HepG2 (cell line): Measurements from ENCODE around the gene RIMBP2. TPM values are rescaled to one million over a fixed set of nuclear protein-coding genes. Genes with fewer than 3 reads are reported as not detected.

Experiments used
- ATM ChIP-seq: fragments of 450-650 bp; IDR thresholded peaks from 2 replicates; pipeline ENCODE4 v1.7.1; 2017; ENCODE audit warnings: mild to moderate bottlenecking, borderline replicate concordance
- CBX5 ChIP-seq: sonication (generic); formaldehyde crosslinking; IDR thresholded peaks from 2 replicates; pipeline ENCODE4 v1.4.0; 2020; ENCODE audit warnings: missing genetic modification reagents, borderline replicate concordance
- CHD4 ChIP-seq: fragments of 200-600 bp; sonication (generic); IDR thresholded peaks from 2 replicates; pipeline ENCODE4 v1.7.0; 2017; ENCODE audit warnings: mild to moderate bottlenecking, low read length, borderline replicate concordance
- HNRNPUL1 ChIP-seq: fragments of 200-400 bp; formaldehyde crosslinking; IDR thresholded peaks from 2 replicates; pipeline ENCODE4 v1.6.1; 2017; ENCODE audit warnings: low read depth, mild to moderate bottlenecking, low read length, moderate library complexity
- MED1 ChIP-seq: sonication (generic); formaldehyde crosslinking; IDR thresholded peaks from 2 replicates; pipeline ENCODE4 v1.4.0; 2020; ENCODE audit warnings: missing genetic modification reagents
- MEIS1 ChIP-seq: sonication (generic); formaldehyde crosslinking; IDR thresholded peaks from 2 replicates; pipeline ENCODE4 v1.9.0; 2021; ENCODE audit warnings: mild to moderate bottlenecking, missing genetic modification reagents, moderate library complexity, borderline replicate concordance
- NR2F6 ChIP-seq, 2 experiments: IDR thresholded peaks; 2 replicates each; pipeline ENCODE4 v1.6.1; 2016; ENCODE audit warnings: antibody characterized with exemption in 1 of 2, mild to moderate bottlenecking in 1 of 2
- SMAD1 ChIP-seq: sonication (generic); formaldehyde crosslinking; IDR thresholded peaks from 2 replicates; pipeline ENCODE4 v1.4.0; 2020; ENCODE audit warnings: missing genetic modification reagents, low read depth, mild to moderate bottlenecking, borderline replicate concordance
- TEAD2 ChIP-seq: sonication (generic); formaldehyde crosslinking; IDR thresholded peaks from 2 replicates; pipeline ENCODE4 v1.9.0; 2021; ENCODE audit warnings: missing genetic modification reagents
- ZFP41 ChIP-seq: sonication (generic); formaldehyde crosslinking; IDR thresholded peaks from 2 replicates; pipeline ENCODE4 v1.4.0; 2020; ENCODE audit warnings: mild to moderate bottlenecking, missing genetic modification reagents, borderline replicate concordance
- ZNF33B ChIP-seq: sonication (generic); formaldehyde crosslinking; IDR thresholded peaks from 2 replicates; pipeline ENCODE4 v1.5.1; 2020; ENCODE audit warnings: mild to moderate bottlenecking, missing genetic modification reagents
- ZNF354B ChIP-seq: sonication (generic); formaldehyde crosslinking; IDR thresholded peaks from 2 replicates; pipeline ENCODE4 v1.8.0; 2022; ENCODE audit warnings: mild to moderate bottlenecking, missing genetic modification reagents
- ZNF772 ChIP-seq: sonication (generic); formaldehyde crosslinking; IDR thresholded peaks from 2 replicates; pipeline ENCODE4 v1.5.0; 2020; ENCODE audit warnings: mild to moderate bottlenecking, missing genetic modification reagents
- ZSCAN29 ChIP-seq: sonication (generic); formaldehyde crosslinking; conservative IDR thresholded peaks from 2 replicates; pipeline ENCODE4 v1.4.0; 2020; ENCODE audit warnings: mild to moderate bottlenecking, missing genetic modification reagents
- polyA plus RNA-seq, 8 experiments: library from polyadenylated mRNA; depleted of rRNA in 3 of 8; stranded (reverse) in 7 of 8; unstranded in 1 of 8; fragments of >200 nt; fragmentation: Illumina TruSeq in 4 of 8; extraction: Trizol in 4 of 8; gene quantifications; 2 replicates each; pipeline versions ENCODE4 v1.2.1 to v1.2.3, GENCODE V29; 2011 to 2016; ENCODE audit warnings: low read depth in 4 of 8, missing spikeins in 1 of 8, mixed read lengths in 1 of 8; ENCODE audit not compliant: insufficient read depth in 1 of 8
- total RNA-seq, 5 experiments: library from RNA; depleted of rRNA; stranded (reverse); fragments of >200 nt; fragmentation: Illumina TruSeq; extraction: Trizol; gene quantifications; 2 replicates each; pipeline ENCODE4 v1.2.3, GENCODE V29; 2016; ENCODE audit warnings: low read depth in 1 of 5
- TF ChIP-seq, protein P1 (sequence below): sonication (generic); formaldehyde crosslinking; IDR thresholded peaks from 2 replicates; pipeline ENCODE4 v1.4.0; 2020; ENCODE audit warnings: missing genetic modification reagents
- TF ChIP-seq, protein P2 (sequence below): sonication (generic); formaldehyde crosslinking; IDR thresholded peaks from 2 replicates; pipeline ENCODE4 v1.5.0; 2020; ENCODE audit warnings: missing genetic modification reagents
- TF ChIP-seq, protein P3 (sequence below), 2 experiments: sonication (generic) in 1 of 2; formaldehyde crosslinking in 1 of 2; IDR thresholded peaks; 2 replicates each; pipeline versions ENCODE4 v1.4.0 to v1.6.1; 2018 to 2020; ENCODE audit warnings: missing genetic modification reagents in 2 of 2, borderline replicate concordance in 1 of 2, low read depth in 1 of 2, mild to moderate bottlenecking in 1 of 2, missing biosample characterization in 1 of 2
- TF ChIP-seq, protein P4 (sequence below): fragments of 450-650 bp; IDR thresholded peaks from 2 replicates; pipeline ENCODE4 v1.6.1; 2017
- TF ChIP-seq, protein P5 (sequence below): conservative IDR thresholded peaks from 2 replicates; pipeline ENCODE4 v1.6.1; 2018; ENCODE audit warnings: missing genetic modification reagents
- TF ChIP-seq, protein P6 (sequence below): sonication (generic); formaldehyde crosslinking; IDR thresholded peaks from 2 replicates; pipeline ENCODE4 v1.9.0; 2021; ENCODE audit warnings: missing genetic modification reagents, borderline replicate concordance

Gene RIMBP2
- total and polyA plus RNA-seq, 2 of the 13 experiments (the other 11 are each of a cell fraction or from before 2014, with no cell fraction given) = 0.03 TPM; not detected in 1

DNA sequence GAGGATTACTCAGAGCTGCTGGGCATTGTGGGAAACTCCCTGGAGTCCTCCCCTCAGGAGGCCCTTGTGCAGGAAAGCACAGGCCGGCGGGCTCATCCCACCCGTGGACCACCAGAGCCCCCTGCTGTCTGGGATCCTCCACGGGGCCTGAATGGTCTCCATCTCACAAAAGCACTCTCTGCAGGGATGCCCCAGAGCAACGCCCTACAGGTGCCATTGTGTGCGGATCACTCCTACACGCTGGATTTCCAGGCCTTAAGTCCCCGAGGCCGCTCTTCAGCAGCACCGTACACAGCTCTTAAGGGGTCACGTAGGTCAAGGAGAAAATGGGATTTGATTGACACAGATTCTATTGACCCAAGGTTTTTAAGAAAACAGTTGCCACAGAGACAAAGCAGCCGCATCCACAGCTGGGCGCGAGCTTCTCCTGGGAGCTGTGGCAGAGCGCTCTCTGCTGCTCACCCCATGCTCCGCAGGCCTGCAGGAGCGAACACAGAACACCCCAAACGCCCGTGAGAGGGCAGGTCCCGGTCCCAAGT, 36.7 kb upstream of the RIMBP2 start (continued):
- TF ChIP-seq, protein P1, sequence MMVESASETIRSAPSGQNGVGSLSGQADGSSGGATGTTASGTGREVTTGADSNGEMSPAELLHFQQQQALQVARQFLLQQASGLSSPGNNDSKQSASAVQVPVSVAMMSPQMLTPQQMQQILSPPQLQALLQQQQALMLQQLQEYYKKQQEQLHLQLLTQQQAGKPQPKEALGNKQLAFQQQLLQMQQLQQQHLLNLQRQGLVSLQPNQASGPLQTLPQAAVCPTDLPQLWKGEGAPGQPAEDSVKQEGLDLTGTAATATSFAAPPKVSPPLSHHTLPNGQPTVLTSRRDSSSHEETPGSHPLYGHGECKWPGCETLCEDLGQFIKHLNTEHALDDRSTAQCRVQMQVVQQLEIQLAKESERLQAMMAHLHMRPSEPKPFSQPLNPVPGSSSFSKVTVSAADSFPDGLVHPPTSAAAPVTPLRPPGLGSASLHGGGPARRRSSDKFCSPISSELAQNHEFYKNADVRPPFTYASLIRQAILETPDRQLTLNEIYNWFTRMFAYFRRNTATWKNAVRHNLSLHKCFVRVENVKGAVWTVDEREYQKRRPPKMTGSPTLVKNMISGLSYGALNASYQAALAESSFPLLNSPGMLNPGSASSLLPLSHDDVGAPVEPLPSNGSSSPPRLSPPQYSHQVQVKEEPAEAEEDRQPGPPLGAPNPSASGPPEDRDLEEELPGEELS (CRISPR knock-in tag) = no peak
- TF ChIP-seq, protein P2, sequence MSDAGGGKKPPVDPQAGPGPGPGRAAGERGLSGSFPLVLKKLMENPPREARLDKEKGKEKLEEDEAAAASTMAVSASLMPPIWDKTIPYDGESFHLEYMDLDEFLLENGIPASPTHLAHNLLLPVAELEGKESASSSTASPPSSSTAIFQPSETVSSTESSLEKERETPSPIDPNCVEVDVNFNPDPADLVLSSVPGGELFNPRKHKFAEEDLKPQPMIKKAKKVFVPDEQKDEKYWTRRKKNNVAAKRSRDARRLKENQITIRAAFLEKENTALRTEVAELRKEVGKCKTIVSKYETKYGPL (CRISPR knock-in tag) = no peak
- TF ChIP-seq MEIS1 (CRISPR knock-in tag) (no peak), ZNF33B (CRISPR knock-in tag) (no peak), HNRNPUL1 (no peak), ATM (no peak), CHD4 (no peak), ZFP41 (CRISPR knock-in tag) (no peak), NR2F6 (IDR thresholded peaks at IDR 0.05) (no peak; the same call in 1 of the 2 replicates), NR2F6 (CRISPR knock-in tag; IDR thresholded peaks at IDR 0.05) (peak; percentile 32; the same call in 1 of the 2 replicates), SMAD1 (CRISPR knock-in tag) (no peak), ZNF772 (CRISPR knock-in tag) (no peak), ZSCAN29 (CRISPR knock-in tag) (no peak), CBX5 (CRISPR knock-in tag) (no peak), ZNF354B (no peak), MED1 (CRISPR knock-in tag) (no peak), TEAD2 (CRISPR knock-in tag) (no peak)
- TF ChIP-seq, protein P3, sequence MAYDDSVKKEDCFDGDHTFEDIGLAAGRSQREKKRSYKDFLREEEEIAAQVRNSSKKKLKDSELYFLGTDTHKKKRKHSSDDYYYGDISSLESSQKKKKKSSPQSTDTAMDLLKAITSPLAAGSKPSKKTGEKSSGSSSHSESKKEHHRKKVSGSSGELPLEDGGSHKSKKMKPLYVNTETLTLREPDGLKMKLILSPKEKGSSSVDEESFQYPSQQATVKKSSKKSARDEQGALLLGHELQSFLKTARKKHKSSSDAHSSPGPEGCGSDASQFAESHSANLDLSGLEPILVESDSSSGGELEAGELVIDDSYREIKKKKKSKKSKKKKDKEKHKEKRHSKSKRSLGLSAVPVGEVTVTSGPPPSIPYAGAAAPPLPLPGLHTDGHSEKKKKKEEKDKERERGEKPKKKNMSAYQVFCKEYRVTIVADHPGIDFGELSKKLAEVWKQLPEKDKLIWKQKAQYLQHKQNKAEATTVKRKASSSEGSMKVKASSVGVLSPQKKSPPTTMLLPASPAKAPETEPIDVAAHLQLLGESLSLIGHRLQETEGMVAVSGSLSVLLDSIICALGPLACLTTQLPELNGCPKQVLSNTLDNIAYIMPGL (CRISPR knock-in tag; IDR thresholded peaks at IDR 0.05; ENCODE audit: borderline replicate concordance in 1 of 2, low read depth in 1 of 2) = no peak
- TF ChIP-seq, protein P4, sequence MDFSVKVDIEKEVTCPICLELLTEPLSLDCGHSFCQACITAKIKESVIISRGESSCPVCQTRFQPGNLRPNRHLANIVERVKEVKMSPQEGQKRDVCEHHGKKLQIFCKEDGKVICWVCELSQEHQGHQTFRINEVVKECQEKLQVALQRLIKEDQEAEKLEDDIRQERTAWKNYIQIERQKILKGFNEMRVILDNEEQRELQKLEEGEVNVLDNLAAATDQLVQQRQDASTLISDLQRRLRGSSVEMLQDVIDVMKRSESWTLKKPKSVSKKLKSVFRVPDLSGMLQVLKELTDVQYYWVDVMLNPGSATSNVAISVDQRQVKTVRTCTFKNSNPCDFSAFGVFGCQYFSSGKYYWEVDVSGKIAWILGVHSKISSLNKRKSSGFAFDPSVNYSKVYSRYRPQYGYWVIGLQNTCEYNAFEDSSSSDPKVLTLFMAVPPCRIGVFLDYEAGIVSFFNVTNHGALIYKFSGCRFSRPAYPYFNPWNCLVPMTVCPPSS = no peak
- TF ChIP-seq, protein P5, sequence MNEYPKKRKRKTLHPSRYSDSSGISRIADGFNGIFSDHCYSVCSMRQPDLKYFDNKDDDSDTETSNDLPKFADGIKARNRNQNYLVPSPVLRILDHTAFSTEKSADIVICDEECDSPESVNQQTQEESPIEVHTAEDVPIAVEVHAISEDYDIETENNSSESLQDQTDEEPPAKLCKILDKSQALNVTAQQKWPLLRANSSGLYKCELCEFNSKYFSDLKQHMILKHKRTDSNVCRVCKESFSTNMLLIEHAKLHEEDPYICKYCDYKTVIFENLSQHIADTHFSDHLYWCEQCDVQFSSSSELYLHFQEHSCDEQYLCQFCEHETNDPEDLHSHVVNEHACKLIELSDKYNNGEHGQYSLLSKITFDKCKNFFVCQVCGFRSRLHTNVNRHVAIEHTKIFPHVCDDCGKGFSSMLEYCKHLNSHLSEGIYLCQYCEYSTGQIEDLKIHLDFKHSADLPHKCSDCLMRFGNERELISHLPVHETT (CRISPR knock-in tag) = no peak
- TF ChIP-seq, protein P6, sequence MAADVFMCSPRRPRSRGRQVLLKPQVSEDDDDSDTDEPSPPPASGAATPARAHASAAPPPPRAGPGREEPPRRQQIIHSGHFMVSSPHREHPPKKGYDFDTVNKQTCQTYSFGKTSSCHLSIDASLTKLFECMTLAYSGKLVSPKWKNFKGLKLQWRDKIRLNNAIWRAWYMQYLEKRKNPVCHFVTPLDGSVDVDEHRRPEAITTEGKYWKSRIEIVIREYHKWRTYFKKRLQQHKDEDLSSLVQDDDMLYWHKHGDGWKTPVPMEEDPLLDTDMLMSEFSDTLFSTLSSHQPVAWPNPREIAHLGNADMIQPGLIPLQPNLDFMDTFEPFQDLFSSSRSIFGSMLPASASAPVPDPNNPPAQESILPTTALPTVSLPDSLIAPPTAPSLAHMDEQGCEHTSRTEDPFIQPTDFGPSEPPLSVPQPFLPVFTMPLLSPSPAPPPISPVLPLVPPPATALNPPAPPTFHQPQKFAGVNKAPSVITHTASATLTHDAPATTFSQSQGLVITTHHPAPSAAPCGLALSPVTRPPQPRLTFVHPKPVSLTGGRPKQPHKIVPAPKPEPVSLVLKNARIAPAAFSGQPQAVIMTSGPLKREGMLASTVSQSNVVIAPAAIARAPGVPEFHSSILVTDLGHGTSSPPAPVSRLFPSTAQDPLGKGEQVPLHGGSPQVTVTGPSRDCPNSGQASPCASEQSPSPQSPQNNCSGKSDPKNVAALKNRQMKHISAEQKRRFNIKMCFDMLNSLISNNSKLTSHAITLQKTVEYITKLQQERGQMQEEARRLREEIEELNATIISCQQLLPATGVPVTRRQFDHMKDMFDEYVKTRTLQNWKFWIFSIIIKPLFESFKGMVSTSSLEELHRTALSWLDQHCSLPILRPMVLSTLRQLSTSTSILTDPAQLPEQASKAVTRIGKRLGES = no peak
